DND-41 (cell line): ENCODE results near the gene TTC28.

Source experiments
- ATAC-seq: fragments of 200-7000 bp; cut with Tn5 transposase; 3 replicates; pipeline ENCODE4 v1.9.1; 2021; ENCODE audit warnings: low read depth; ENCODE audit not compliant: insufficient read depth
- DNase-seq: peaks from one replicate; pipeline ENCODE4 v3.0.0-alpha.2; 2020
- H2AFZ ChIP-seq: 2 replicates; pipeline ENCODE4 v1.6.0; 2012; ENCODE audit warnings: low read depth, low read length
- H3K27ac ChIP-seq: 2 replicates; pipeline ENCODE4 v1.5.1; 2012; ENCODE audit warnings: low read length, inconsistent platforms
- H3K27me3 ChIP-seq: fragments of 200-600 bp; sonication (generic); 2 replicates; pipeline ENCODE4 v1.6.0; 2012; ENCODE audit warnings: low read length, mild to moderate bottlenecking, inconsistent platforms; ENCODE audit not compliant: insufficient read depth, poor library complexity
- H3K36me3 ChIP-seq: 2 replicates; pipeline ENCODE4 v1.5.1; 2012; ENCODE audit warnings: low read length, inconsistent platforms; ENCODE audit not compliant: insufficient read depth
- H3K4me1 ChIP-seq: 2 replicates; pipeline ENCODE4 v1.5.1; 2012; ENCODE audit warnings: mild to moderate bottlenecking, low read length; ENCODE audit not compliant: insufficient read depth
- H3K4me2 ChIP-seq: 2 replicates; pipeline ENCODE4 v1.6.0; 2012; ENCODE audit warnings: mild to moderate bottlenecking, moderate library complexity, low read length, inconsistent platforms; ENCODE audit not compliant: insufficient read depth
- H3K4me3 ChIP-seq, 2 experiments: fragments of 200-600 bp in 1 of 2; shearing (Covaris generic) in 1 of 2; 2 replicates each; pipeline ENCODE4 v1.5.1; 2012 to 2016; ENCODE audit warnings: inconsistent platforms in 2 of 2, low read length in 2 of 2, mild to moderate bottlenecking in 2 of 2, low read depth in 1 of 2, moderate library complexity in 1 of 2
- H3K79me2 ChIP-seq: 2 replicates; pipeline ENCODE4 v1.6.0; 2012; ENCODE audit warnings: low read length, inconsistent platforms; ENCODE audit not compliant: insufficient read depth
- H3K9ac ChIP-seq: 2 replicates; pipeline ENCODE4 v1.6.0; 2012; ENCODE audit warnings: low read depth, mild to moderate bottlenecking, inconsistent platforms, low read length, moderate library complexity
- H3K9me3 ChIP-seq: 2 replicates; pipeline ENCODE4 v1.5.1; 2012; ENCODE audit warnings: low read length, moderate library complexity, mild to moderate bottlenecking, inconsistent platforms; ENCODE audit not compliant: insufficient read depth, severe bottlenecking
- H4K20me1 ChIP-seq: 2 replicates; pipeline ENCODE4 v1.6.0; 2012; ENCODE audit warnings: low read length; ENCODE audit not compliant: insufficient read depth
- EZH2 ChIP-seq: IDR thresholded peaks from 3 replicates; pipeline ENCODE4 v1.6.1; 2012; ENCODE audit warnings: borderline replicate concordance, low read depth, mild to moderate bottlenecking, moderate library complexity, low read length, inconsistent platforms; ENCODE audit not compliant: severe bottlenecking
- TF ChIP-seq, protein P1 (sequence below): IDR thresholded peaks from 2 replicates; pipeline ENCODE4 v1.5.1; 2012; ENCODE audit warnings: borderline replicate concordance, low read length, moderate library complexity, mild to moderate bottlenecking; ENCODE audit not compliant: poor library complexity, severe bottlenecking; ENCODE audit errors: extremely low read depth

TTC28 gene

GRCh38 chr22:28006271-28006670 lies 673.4 kb downstream of the TTC28 start:
- TF ChIP-seq, protein P1, sequence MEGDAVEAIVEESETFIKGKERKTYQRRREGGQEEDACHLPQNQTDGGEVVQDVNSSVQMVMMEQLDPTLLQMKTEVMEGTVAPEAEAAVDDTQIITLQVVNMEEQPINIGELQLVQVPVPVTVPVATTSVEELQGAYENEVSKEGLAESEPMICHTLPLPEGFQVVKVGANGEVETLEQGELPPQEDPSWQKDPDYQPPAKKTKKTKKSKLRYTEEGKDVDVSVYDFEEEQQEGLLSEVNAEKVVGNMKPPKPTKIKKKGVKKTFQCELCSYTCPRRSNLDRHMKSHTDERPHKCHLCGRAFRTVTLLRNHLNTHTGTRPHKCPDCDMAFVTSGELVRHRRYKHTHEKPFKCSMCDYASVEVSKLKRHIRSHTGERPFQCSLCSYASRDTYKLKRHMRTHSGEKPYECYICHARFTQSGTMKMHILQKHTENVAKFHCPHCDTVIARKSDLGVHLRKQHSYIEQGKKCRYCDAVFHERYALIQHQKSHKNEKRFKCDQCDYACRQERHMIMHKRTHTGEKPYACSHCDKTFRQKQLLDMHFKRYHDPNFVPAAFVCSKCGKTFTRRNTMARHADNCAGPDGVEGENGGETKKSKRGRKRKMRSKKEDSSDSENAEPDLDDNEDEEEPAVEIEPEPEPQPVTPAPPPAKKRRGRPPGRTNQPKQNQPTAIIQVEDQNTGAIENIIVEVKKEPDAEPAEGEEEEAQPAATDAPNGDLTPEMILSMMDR = no peak
- TF ChIP-seq EZH2 = no peak
- Histone ChIP-seq H3K36me3 (peaks cover 76% of the 10 kb centered on the region), H4K20me1 (0 out of 2 replicates have a peak, but pooled peaks cover 3% of the 10 kb centered on the region), H3K9ac (no peak overlapping the region), H3K27me3 (no peaks in the 10 kb centered on the region), H3K4me1 (no peaks in the 10 kb centered on the region), H3K4me3 (no peak overlapping the region), H3K4me2 (no peak overlapping the region), H3K79me2 (no peaks in the 10 kb centered on the region), H3K27ac (no peak overlapping the region), H2AFZ (no peak overlapping the region), H3K9me3 (no peaks in the 10 kb centered on the region)
- ATAC-seq (no peak), DNase-seq (no peak)

- no peak overlapping the region for H3K4me2 ChIP-seq
- no peaks in the 10 kb centered on the region for H3K79me2 ChIP-seq
- 0 out of 2 replicates have a peak, but pooled peaks cover 6% of the 10 kb centered on the region for H4K20me1 ChIP-seq
- TF ChIP-seq, protein P1 = no peak
- TF ChIP-seq EZH2 = no peak
- no peak overlapping the region for H3K27ac ChIP-seq
- H3K4me1 ChIP-seq = no peaks in the 10 kb centered on the region
- peaks cover 80% of the 10 kb centered on the region for H3K36me3 ChIP-seq
- DNase-seq (no peak), ATAC-seq (no peak)
- H3K9ac ChIP-seq = no peak overlapping the region
- H3K9me3 ChIP-seq = no peaks in the 10 kb centered on the region
- no peak overlapping the region for H2AFZ ChIP-seq
- no peaks in the 10 kb centered on the region for H3K27me3 ChIP-seq
- H3K4me3 ChIP-seq = no peak overlapping the region
These were observed 674.1 kb downstream of the TTC28 start for GRCh38 chr22:28005513-28005912.

- no peak overlapping the region for H3K4me2 ChIP-seq
- H3K9me3 ChIP-seq = no peaks in the 10 kb centered on the region
- H3K27me3 ChIP-seq = no peaks in the 10 kb centered on the region
- no peak overlapping the region for H2AFZ ChIP-seq
- H3K36me3 ChIP-seq = peaks cover 84% of the 10 kb centered on the region
- no peaks in the 10 kb centered on the region for H3K79me2 ChIP-seq
- no peak overlapping the region for H3K27ac ChIP-seq
- 0 out of 2 replicates have a peak, but pooled peaks cover 3% of the 10 kb centered on the region for H4K20me1 ChIP-seq
- DNase-seq = no peak
- H3K4me3 ChIP-seq = no peak overlapping the region
- no peak for TF ChIP-seq EZH2
- TF ChIP-seq, protein P1 = no peak
- ATAC-seq = no peak
- no peak overlapping the region for H3K9ac ChIP-seq
- H3K4me1 ChIP-seq = no peaks in the 10 kb centered on the region
These were observed 675.6 kb downstream of the TTC28 start for GRCh38 chr22:28004021-28004420.
